ENCODE measurements around the gene WNT11.

DNA sequence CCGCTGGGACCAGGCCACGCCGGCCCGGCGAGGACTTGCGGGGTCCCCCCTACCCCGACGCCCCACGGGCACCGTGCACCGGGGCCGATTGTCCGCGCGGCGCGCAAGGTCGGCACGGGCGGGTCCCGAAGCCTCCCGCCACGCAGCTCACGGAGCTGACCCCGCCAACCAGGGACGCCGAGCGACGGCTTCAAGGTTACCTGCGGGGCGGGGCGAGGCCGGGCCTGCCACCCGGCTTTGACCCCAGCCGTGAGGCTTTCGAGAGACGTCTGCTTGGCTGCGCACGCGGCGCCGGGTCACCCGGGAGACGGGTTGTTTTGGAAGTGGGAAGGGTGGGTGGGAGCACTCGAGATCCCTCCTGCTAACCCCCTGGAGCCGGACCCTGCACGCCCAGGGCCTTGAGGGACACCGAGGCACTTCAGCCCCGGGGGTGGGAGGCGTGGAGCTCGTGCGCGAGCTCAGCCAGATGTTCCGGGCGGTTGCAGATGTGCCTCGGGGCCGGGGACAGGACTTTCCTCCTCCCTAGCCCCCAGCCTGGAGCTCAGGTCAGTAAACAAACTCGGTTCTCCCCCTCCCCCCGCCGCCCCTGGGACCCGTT lies 3.2 kb upstream of the WNT11 start:
- no peak for TF ChIP-seq RAD21 (CRISPR knock-in tag; IDR thresholded peaks at IDR 0.05)
- TF ChIP-seq EP300 (IDR thresholded peaks at IDR 0.05; ENCODE audit: low read depth in 2 of 2, low read length in 2 of 2) = no peak
- no peak for TF ChIP-seq EP300 (CRISPR knock-in tag; IDR thresholded peaks at IDR 0.05; ENCODE audit: borderline replicate concordance)
- TF ChIP-seq, protein P1, sequence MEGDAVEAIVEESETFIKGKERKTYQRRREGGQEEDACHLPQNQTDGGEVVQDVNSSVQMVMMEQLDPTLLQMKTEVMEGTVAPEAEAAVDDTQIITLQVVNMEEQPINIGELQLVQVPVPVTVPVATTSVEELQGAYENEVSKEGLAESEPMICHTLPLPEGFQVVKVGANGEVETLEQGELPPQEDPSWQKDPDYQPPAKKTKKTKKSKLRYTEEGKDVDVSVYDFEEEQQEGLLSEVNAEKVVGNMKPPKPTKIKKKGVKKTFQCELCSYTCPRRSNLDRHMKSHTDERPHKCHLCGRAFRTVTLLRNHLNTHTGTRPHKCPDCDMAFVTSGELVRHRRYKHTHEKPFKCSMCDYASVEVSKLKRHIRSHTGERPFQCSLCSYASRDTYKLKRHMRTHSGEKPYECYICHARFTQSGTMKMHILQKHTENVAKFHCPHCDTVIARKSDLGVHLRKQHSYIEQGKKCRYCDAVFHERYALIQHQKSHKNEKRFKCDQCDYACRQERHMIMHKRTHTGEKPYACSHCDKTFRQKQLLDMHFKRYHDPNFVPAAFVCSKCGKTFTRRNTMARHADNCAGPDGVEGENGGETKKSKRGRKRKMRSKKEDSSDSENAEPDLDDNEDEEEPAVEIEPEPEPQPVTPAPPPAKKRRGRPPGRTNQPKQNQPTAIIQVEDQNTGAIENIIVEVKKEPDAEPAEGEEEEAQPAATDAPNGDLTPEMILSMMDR (CRISPR knock-in tag; IDR thresholded peaks at IDR 0.05) = no peak
- TF ChIP-seq, protein P2, sequence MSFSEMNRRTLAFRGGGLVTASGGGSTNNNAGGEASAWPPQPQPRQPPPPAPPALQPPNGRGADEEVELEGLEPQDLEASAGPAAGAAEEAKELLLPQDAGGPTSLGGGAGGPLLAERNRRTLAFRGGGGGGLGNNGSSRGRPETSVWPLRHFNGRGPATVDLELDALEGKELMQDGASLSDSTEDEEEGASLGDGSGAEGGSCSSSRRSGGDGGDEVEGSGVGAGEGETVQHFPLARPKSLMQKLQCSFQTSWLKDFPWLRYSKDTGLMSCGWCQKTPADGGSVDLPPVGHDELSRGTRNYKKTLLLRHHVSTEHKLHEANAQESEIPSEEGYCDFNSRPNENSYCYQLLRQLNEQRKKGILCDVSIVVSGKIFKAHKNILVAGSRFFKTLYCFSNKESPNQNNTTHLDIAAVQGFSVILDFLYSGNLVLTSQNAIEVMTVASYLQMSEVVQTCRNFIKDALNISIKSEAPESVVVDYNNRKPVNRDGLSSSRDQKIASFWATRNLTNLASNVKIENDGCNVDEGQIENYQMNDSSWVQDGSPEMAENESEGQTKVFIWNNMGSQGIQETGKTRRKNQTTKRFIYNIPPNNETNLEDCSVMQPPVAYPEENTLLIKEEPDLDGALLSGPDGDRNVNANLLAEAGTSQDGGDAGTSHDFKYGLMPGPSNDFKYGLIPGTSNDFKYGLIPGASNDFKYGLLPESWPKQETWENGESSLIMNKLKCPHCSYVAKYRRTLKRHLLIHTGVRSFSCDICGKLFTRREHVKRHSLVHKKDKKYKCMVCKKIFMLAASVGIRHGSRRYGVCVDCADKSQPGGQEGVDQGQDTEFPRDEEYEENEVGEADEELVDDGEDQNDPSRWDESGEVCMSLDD (CRISPR knock-in tag; IDR thresholded peaks at IDR 0.05; ENCODE audit: borderline replicate concordance) = no peak
- TF ChIP-seq KLF11 (CRISPR knock-in tag; IDR thresholded peaks at IDR 0.05) = no peak
- no peak for TF ChIP-seq SMC3 (IDR thresholded peaks at IDR 0.05; ENCODE audit: low read length)
- TF ChIP-seq ZNF441 (CRISPR knock-in tag; IDR thresholded peaks at IDR 0.05; ENCODE audit: borderline replicate concordance) = no peak
